GM19397 (cell line): ENCODE data around the gene DPH5.
"Not testable (repeated sequence)": the region's sequence is repeated elsewhere in the genome, so short reads cannot be mapped to it uniquely, and the experiment has no call there.

Experiments used
- ATAC-seq: cut with Tn5 transposase; IDR thresholded peaks from one replicate; pipeline ENCODE4 v1.9.1; 2021; ENCODE audit warnings: mild to moderate bottlenecking, moderate library complexity; ENCODE audit not compliant: unreplicated experiment

The DPH5 gene, protein sequence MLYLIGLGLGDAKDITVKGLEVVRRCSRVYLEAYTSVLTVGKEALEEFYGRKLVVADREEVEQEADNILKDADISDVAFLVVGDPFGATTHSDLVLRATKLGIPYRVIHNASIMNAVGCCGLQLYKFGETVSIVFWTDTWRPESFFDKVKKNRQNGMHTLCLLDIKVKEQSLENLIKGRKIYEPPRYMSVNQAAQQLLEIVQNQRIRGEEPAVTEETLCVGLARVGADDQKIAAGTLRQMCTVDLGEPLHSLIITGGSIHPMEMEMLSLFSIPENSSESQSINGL

GRCh38 chr1:101025657-101026429, at the start of gene DPH5:
DPH5 (minus strand) TSS chr1:101025784; CDS start chr1:101025443, 341 bp downstream.
- ATAC-seq: peak; percentile 86

- ATAC-seq: no peak
Measured at GRCh38 chr1:101073836-101074235, 48.3 kb upstream of the DPH5 start.

DNA sequence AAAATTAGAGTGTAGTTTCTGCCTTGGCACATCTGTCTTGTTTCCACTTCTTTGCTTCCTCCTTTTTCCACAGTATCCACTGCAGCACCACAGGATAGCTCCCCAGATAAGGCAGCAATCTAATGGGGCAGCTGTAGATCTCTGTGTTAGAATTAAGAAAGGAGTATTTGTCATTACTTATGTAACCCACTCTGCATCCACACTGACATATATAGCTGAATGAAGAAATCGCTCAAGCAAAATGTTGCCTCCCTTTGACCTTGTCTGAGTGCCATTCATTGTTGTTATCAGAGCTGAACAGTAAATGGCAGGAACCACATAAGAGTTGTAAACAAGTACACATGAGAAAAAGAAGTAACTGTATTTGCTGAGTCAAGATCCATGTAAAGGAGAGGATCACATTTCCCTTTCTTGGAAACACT, 45.9 kb upstream of the DPH5 start:
- no peak for ATAC-seq

DNA sequence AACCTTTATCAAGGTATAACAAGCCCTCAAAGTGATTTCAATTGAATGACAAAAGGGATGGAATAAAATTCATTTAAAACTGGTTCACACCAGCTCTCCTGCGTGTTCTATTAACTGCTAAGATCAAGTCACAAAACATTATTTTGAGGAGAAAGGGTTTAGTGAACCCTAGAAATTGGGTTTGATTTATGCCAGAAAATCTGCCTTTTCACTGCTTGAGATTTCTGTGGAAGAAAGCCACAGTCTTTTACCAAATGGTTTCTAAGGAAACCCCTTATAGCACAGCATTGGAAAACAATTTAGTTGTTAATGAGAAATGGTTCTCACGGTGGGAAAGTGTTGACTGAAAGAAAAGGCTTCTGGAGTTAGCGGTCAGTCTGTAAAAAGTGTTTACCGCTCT, 43.6 kb upstream of the DPH5 start:
- no peak for ATAC-seq

GRCh38 chr1:101066937-101067335, 41.4 kb upstream of the DPH5 start:
- not testable (repeated sequence) for ATAC-seq

DNA sequence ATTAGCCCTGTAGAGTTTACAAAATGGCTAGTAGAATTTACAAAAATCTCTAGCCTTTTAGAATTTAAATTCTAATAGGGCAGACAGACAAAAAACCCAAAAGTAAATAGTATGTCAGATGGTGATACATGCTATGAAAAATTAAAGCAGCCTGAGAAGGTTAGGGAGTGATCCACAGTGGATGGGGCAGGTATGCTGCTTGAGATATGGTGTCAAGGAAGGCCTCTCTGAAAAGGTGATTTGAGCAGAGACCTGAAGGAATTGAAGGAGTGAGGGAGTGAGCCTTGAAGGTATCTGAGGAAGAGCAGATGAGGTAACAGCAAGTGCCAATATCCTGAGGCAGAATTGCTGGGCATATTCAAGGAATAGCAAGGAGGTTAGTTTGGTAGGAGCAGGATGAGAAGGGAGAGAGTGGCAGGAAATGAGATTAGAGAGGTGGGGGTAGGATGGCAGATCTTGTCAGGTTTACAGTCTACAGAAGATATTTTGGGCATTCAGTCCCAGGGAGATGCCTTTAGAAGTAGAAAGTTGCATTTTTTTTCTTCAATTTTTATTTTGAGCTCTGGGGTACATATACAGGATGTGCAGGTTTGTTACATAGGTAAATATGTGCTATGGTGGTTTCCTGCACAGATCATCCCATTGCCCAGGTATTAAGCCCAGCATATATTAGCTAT, 40.8 kb upstream of the DPH5 start:
- ATAC-seq: no peak

DNA sequence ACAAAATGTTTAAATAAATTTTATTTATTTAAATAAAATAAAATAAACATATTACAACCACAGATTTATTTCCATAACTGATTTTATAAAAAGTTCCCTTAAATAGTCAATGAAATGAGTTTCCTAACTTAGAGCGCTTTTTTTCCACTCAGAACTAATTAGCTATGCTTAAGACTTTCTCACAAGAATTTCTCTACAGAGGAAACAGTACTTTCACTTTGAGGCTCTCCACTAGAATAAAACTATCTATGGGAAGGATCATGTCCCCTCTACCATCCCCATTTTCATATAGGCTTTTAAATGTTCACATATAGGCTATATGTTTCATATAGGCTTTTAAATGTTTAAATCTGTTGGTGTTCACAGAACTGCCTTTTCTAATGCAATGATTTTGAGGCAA, 40.0 kb upstream of the DPH5 start:
- ATAC-seq: no peak

DNA sequence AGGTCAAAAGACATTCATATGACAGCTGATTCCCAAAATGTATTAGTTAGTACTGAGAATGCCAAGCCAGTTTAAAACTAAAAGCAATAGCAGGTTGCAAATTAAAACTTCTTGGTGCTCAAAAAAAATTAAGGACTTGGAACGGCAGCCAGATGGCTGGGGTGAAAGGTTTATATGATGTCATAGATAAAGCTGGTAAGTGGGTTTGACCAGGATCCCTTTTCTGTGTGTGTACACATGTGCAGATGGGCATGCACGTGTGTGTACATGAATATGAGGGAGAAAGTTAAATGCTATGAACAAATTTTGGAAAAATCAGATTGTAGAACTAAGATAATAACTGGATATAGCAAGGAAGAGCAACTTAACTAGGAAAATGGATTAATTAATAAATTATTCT, 39.1 kb upstream of the DPH5 start:
- ATAC-seq: no peak

DNA sequence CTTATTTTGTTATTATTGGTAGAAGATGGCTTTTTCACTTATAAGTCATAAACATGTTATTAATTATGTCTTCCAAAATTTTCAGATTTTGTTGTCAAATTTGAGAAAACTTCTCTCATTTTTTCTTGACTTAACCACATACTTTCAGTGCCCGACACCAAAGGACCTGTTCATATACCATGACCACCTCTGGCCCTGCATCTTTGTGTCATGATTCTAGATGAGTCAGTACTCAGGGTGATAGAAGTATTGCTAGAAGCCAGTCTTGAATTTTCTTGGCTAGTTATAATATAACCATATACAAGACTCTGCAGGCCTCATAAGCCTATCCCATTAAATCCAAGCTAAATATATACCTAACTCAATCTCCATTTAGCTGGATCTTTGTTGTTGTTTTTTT, 35.4 kb upstream of the DPH5 start:
- no peak for ATAC-seq

DNA sequence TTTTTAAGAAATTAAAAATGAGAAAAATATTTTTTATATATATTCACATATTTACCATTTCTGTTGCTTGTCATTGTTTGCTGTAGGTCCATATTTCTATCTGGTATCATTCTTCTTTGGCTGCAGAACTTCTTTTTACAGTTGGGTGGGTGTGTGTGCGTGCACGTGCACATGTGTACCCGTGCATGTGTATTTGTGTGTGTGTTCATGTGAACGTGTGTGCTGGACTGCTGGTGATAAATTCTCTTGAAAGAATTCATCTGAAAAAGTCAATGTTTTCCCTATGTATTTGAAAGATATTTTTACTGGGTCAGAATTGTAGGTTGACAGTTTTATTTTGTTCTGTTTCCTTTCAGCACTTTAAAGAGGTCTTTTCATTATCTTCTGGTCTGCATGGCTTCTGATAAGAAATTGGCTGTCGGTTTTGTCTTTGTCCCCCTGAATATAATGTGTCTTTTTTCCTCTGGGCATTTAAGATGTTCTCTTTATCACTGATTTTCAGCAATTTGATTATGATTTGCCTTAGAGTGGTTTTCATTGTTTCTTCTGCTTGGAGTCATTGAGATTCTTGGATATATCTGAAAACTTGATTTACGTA, 34.5 kb upstream of the DPH5 start:
- no peak for ATAC-seq

DNA sequence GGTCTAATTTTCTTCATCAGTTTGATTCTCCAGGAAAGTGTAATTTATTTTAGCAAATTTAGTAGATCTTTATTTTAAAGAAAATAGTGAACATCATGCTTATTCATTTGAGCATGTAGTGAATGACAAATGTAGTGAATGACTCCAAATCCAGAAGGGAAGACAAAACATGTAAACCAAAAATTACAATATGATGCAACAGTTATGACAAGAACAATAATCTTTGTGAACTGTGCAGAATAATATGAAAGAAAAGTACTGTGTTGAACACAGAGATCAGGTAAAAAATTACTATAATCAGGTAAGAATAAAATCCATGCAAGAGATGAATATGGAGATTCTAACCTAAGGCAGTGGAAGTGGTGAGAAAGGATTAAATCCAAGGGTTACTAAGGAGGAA, 30.0 kb upstream of the DPH5 start:
- no peak for ATAC-seq

- peak; percentile 82 for ATAC-seq
Measured at GRCh38 chr1:101051688-101052638, 26.4 kb upstream of the DPH5 start.

GRCh38 chr1:101050869-101051268, 25.3 kb upstream of the DPH5 start:
- ATAC-seq: no peak

DNA sequence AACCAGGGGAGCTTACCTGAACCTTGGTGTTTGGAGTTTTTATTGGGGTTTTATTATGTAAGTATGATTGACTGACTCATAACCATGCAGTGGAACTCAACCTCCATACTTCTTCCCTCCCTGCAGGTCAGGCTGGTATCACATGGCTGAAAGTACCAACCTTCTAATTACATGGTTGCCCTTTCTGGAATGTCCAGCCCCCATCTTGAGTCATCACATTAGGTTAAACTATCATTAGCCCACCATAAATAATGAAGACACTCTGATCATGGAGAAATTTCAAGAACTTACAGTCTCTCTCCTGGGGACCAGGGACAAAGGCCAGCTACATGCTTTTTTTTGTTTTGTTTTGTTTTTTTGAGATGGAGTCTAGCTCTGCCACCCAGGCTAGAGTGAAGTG, 19.2 kb upstream of the DPH5 start:
- ATAC-seq: no peak

- no peak for ATAC-seq
Measured at GRCh38 chr1:101044259-101044658, 18.7 kb upstream of the DPH5 start.

DNA sequence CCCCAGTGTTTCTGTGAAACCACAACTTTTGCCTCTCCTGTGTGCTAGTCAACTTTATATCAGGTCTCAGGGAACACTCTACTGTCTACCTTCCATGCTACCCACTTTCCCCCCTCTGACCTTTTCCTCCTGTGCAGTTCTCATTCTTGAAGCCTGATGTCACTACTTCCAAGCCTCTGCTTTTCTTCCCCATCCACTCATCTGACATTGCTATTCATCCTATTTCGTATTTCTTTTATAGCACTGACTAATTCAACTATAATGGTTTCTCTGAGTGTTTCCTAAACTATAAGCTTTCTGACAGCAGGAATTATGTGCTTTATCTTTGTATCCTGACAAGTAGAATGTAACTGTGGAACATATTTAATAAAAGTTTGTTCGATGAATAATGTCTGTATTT, 18.2 kb upstream of the DPH5 start:
- no peak for ATAC-seq

- ATAC-seq: no peak
Measured at GRCh38 chr1:101041300-101041699, 15.7 kb upstream of the DPH5 start.

- no peak for ATAC-seq
Measured at GRCh38 chr1:101040666-101041065, 15.1 kb upstream of the DPH5 start.

DNA sequence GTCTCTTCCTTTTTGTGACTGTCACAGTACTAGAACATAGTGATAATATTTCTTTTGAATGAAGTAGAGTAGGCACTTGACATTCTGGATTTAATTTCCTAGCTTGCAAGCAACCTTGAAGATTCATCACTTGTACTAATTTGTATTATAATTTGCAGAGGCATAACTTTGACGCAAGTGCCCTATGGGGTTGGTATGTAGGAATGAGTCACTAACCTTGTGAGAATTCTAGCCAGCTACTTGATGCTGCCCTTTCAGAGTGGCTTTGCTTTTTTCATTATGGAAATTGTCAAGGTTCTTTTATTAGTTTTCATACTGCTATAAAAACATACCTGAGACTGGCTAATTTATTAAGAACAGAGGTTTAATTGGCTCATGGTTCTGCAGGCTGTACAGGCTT, 13.7 kb upstream of the DPH5 start:
- ATAC-seq: no peak

- no peak for ATAC-seq
Measured at GRCh38 chr1:101037316-101037715, 11.7 kb upstream of the DPH5 start.
